Activated naive CD8-positive, alpha-beta T cell treated with anti-CD3 and anti-CD28 coated beads, Interleukin-2, amount 50 U/mL, for 16 hours (primary cell): Measurements from ENCODE around the gene ZNF732.
"Not testable (repeated sequence)": the region's sequence is repeated elsewhere in the genome, so short reads cannot be mapped to it uniquely, and the experiment has no call there.

ENCODE experiments used
- DNase-seq: peaks from one replicate; pipeline ENCODE4 v3.0.0-alpha.2; 2020; ENCODE audit warnings: low read depth, low spot score

The ZNF732 gene

GRCh38 chr4:304969-305680 is at the start of gene ZNF732:
Gene ZNF732 (minus strand): TSS chr4:305474. CDS start chr4:305310, 164 bp downstream.
- no peak for DNase-seq

- no peak for DNase-seq
Observed at GRCh38 chr4:340011-340410, 34.7 kb upstream of the ZNF732 start.

GRCh38 chr4:338759-339097 is 33.5 kb upstream of the ZNF732 start:
- DNase-seq: no peak

GRCh38 chr4:337932-338758 is 32.9 kb upstream of the ZNF732 start:
- peak; percentile 20 for DNase-seq

- peak; percentile 82 for DNase-seq
Observed at GRCh38 chr4:337143-337931, 32.1 kb upstream of the ZNF732 start, which contains the start of gene ZNF141. Gene ZNF141 (plus strand): TSS chr4:337814. CDS start chr4:337984, 170 bp downstream.

- no peak for DNase-seq
Observed at GRCh38 chr4:336893-337142, 31.5 kb upstream of the ZNF732 start.

GRCh38 chr4:336099-336892 is 31.0 kb upstream of the ZNF732 start:
- no peak for DNase-seq

- DNase-seq: no peak
Observed at GRCh38 chr4:335515-335914, 30.2 kb upstream of the ZNF732 start.

- no peak for DNase-seq
Observed at GRCh38 chr4:328729-329128, 23.5 kb upstream of the ZNF732 start.

GRCh38 chr4:314296-314903 is 9.1 kb upstream of the ZNF732 start:
- DNase-seq: no peak

- DNase-seq: no peak
Observed at GRCh38 chr4:309807-310206, 4.5 kb upstream of the ZNF732 start.

- DNase-seq: no peak
Observed at GRCh38 chr4:306551-306961, 1.3 kb upstream of the ZNF732 start.

- DNase-seq: not testable (repeated sequence)
Observed at GRCh38 chr4:304516-304915, 758 bp downstream of the ZNF732 start.

GRCh38 chr4:302381-302780 is 2.9 kb downstream of the ZNF732 start:
- DNase-seq: no peak

GRCh38 chr4:294732-295131 is 10.5 kb downstream of the ZNF732 start:
- no peak for DNase-seq

- DNase-seq: no peak
Observed at GRCh38 chr4:288891-289290, 16.4 kb downstream of the ZNF732 start.

- no peak for DNase-seq
Observed at GRCh38 chr4:273309-274017, 31.8 kb downstream of the ZNF732 start.

GRCh38 chr4:271492-272103 is 33.7 kb downstream of the ZNF732 start:
- no peak for DNase-seq

GRCh38 chr4:259240-259639 is 46.0 kb downstream of the ZNF732 start:
- DNase-seq: not testable (repeated sequence)

GRCh38 chr4:256492-256891 is 48.8 kb downstream of the ZNF732 start:
- DNase-seq: no peak
